ENCODE data around the gene MMP1. TPM values are rescaled to one million over a fixed set of nuclear protein-coding genes. Genes with fewer than 3 reads are reported as not detected.

The MMP1 gene
- 5.2 and 2,491 TPM in 2 replicates for total RNA-seq

GRCh38 chr11:102798012-102798746 is at the start of gene MMP1:
Gene MMP1 (minus strand): TSS chr11:102798160. CDS start chr11:102798092, 68 bp downstream.

GRCh38 chr11:102843489-102843888 is 45.5 kb upstream of the MMP1 start, which contains the start of gene MMP3:
Gene MMP3 (minus strand): TSS chr11:102843609. CDS start chr11:102843546, 63 bp downstream.

GRCh38 chr11:102780491-102780918 is 17.5 kb downstream of the MMP1 start, which contains the start of gene MMP10:
Gene MMP10 (minus strand): TSS chr11:102780628. CDS start chr11:102780591, 37 bp downstream.

Other genes with a start within 250 kb of the MMP1 start
- not detected in 2 replicates for gene MMP20, start 172.8 kb downstream of the MMP1 start, total RNA-seq
- gene MMP27, start 92.4 kb downstream of the MMP1 start, total RNA-seq: not detected in 2 replicates
- not detected in 2 replicates for gene MMP8, start 73.2 kb downstream of the MMP1 start, total RNA-seq
- 2.4 and 12.9 TPM in 2 replicates for gene MMP10, start 17.5 kb downstream of the MMP1 start, total RNA-seq
- gene MMP3, start 45.4 kb upstream of the MMP1 start, total RNA-seq: 0.07 and 0.13 TPM in 2 replicates
- gene MMP12, start 76.8 kb upstream of the MMP1 start, total RNA-seq: not detected in 2 replicates
- not detected in 2 replicates for gene MMP13, start 157.6 kb upstream of the MMP1 start, total RNA-seq